OCI-M2 (cell line): ENCODE measurements around the gene PRELID1.

Experiments
- DNase-seq: peaks from one replicate; lab custom pipeline; 2025; ENCODE audit not compliant: unreplicated experiment; lab: John Stamatoyannopoulos, UW

Gene PRELID1

DNA sequence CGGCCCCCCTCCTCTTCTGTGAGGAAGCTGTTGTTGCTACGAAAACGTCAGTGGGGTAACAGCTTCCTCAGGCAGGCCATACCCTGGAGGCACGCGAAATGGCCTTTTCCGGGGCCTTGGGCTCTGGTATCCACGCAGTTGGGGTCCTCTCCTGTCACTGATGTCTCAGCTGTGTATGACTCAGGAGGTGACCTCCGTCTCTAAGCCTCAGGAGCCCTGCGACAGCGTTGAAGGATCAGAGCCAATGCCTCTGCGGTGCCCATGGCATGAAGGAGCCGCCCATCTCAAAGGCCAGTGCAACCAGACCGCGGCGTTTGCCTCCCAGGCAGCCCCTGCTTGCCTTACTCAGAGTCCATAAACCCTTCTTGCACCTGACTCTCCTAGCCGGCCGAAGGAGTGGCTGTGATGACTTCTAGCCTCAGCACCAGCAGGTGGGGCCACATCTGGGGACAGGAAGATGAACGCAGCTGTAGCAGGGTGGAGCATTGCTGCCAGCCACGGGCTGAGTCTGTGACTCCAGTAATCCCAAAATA lies 9.1 kb downstream of the PRELID1 start:
- no peak for DNase-seq

DNA sequence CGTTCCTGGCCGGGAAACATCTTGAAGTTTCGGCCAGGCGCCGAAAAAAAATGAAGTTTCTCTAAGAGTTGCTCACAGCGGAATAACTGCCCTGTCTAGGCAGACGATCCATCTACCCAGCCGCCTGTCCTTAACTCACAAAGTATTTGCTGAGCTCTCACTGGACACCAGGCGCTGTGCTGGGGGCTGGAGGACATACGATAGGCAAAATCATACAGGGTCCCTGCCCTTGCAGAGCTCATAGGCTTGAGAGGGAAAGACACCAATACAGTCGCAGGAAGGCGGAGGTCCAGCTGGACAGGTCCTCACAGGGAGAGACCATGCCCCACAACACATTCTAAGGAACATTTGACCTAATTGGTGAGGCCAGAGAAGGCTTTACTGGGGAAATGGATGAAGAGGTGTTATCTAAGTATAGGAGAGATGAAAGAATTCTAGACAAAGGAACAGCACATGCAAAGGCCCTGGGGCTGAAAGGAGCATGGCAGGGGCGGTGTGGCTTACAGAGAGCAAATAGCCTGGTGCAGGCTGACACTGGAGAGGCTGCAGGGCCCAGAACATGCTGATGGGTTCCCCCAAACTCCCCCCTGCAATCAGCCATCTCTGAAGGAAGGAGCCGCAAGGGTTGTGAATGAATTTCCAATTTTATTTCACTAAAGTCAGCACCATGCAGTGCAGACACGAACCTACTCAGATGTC lies 10.1 kb downstream of the PRELID1 start:
- no peak for DNase-seq

DNA sequence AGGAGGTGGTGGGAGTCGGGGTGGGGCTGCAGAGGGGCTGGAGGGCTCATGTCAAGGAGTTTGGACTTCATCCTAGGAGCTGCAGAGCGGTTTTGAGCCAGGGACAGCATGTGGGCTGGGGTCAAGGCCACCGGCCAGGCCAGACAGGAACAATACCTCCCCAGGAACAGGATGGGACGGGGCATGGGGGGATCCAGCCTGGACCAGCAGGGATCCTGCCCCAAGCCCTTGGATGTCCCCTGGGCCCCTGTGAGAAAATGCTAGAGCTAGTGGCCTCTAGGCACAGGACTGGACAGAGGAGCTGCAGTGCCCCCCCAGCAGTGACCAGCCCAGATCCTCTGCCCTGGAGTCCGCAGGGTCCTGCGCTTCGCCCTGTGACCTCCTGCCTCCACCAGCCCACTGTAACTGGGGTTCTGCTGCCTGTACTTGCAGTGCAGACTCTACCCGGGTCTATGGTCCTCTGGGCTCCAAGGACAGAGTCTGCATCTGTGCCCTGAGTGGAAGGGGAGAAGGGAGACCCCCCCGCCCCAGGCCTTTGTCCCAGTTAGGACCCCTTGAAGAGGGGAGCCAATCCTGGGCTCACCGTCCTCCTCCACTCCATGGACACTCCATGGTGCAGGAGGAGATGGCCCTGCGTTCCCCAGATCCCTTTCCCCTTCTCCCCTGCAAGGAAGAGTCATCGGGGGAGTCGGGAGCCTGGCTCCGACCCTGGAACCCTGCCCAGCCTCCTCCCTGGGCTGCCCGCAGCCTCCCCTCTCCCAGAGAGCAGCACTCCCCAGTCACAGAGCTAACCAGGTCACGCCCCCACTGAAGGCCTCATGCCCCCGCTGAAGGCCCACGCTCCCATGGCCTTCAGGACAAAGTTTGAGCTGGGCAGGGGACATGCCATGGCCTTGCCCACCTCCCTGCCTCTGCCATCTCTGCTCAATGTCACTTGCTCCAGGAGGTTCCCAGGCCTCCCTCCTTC lies 11.1 kb downstream of the PRELID1 start:
- no peak for DNase-seq

- DNase-seq, result no peak
Observed at GRCh38 chr5:177315411-177315810, 11.8 kb downstream of the PRELID1 start.

- DNase-seq, result no peak
Observed at GRCh38 chr5:177316005-177316404, 12.4 kb downstream of the PRELID1 start.

DNA sequence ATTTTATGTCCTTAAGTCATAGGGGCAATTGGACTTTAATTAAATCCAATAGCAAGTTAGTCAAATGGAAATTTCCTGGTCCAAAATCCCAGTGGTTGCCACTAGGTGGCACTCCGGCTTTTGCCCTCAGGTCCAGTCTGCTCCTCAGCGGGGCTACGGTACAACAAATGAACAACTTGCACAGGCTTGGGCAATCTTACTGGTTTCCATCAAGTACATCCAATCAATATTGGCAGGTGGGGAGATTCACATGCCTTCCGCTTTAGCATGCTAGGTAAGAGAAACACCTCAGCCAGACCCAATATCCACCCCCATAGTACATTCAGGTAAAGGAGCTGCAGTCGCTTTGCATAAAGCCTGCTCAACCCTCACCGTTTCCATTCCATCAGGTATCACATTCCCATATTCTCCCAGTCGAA lies 14.4 kb downstream of the PRELID1 start:
- DNase-seq, result peak; percentile 13

DNA sequence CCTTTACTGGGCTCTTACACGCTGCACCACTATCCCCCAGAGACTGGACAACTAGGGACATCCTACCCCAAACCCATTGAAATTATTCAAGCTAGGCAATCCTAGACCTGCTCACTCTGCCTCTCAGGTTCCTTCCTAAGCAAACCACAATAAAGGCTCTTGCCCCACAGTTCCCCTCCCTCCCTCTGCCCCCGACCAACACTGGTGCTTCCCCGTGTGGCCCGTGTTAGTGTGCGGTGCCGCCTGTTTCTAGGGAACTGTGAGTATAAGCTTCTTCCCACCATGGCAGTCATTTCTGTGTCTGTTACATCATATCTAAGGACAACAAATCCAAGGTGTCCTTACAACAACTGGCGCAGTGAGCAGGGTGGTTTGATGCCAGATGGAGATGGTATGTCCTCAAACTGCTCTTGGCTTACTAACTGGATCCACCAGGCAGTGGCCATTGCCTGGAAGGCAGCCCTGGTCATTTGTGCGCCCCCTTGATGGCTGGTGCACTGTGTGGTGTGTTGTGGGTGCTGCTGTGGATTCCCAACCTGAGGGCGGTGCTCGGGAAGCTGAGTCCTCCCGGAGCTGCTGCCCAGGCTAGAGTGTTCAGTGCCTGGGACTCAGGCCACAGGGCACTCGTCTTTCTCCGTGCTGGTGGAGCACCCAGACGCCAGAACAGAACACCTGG lies 16.5 kb downstream of the PRELID1 start:
- DNase-seq, result no peak

GRCh38 chr5:177320879-177321278 lies 17.3 kb downstream of the PRELID1 start:
- peak; percentile 30 for DNase-seq

DNA sequence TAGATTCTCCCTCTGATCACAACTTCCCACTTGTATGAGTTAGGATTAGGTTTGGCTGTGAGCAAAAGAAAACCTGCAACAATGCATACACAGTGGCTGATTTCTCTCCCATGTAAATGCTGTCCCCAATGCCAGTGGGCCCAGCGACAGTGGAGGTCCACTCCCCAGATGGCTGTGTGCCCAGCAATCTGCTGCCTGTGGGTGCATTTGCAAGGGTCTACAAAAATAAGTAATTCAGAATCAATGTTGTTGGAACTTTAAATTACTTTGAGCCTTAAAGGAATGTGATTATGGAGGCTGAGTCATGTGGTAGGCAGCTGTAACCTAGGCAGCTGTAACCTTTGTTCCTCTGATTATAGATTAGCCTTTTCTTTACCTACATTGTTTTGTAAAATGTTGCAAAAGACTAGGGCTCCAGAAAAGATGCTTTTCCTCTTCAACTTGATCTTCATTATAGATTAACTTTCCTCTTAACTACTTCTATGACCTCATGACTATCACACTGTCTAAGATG lies 22.3 kb downstream of the PRELID1 start:
- DNase-seq, result no peak

DNA sequence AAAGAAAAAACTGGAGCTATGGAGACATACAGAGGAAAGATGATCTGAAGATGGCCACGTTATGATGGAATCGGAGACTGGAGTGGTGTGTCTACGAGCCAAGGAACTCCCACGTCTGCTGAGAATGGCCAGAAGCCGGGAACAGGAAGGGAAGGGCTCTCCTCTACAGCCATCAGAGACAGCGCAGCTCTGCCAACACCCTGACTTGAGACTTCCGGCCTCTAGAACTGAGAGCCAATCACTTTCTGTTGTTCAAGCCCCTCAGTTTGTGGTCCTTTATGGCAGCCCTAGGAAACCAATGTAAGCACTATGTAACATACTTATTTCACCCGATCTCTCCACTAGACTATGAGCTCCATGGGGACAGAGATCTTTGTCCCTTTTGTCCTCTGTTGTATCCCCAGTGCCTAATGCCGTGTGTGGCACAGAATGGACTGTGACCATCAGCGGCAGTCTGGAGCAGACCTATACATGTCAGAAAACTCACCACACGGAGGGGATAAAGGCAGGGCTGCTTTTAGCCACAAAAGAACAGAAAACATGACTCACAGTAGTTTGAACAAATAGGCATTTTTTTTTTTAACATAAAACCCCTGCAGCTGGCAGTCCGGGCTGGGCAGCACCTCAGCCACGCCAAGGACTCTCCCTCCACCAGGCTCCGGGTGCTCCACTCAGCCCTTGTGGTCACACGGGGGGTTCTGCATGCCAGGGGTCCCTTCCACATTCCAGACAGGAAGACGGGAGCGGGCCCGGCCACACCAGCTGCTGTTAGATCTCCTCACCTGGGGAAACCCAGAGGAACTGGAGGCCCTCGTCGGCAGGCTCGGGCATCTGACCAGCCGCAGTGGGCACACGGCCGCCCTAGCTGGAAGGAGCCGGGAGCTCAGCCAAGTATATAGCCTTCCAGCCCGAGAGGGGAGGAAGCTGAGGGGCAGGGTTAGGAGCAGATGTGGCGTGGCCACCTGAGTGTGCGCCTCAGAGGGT lies 24.2 kb downstream of the PRELID1 start:
- no peak for DNase-seq

DNA sequence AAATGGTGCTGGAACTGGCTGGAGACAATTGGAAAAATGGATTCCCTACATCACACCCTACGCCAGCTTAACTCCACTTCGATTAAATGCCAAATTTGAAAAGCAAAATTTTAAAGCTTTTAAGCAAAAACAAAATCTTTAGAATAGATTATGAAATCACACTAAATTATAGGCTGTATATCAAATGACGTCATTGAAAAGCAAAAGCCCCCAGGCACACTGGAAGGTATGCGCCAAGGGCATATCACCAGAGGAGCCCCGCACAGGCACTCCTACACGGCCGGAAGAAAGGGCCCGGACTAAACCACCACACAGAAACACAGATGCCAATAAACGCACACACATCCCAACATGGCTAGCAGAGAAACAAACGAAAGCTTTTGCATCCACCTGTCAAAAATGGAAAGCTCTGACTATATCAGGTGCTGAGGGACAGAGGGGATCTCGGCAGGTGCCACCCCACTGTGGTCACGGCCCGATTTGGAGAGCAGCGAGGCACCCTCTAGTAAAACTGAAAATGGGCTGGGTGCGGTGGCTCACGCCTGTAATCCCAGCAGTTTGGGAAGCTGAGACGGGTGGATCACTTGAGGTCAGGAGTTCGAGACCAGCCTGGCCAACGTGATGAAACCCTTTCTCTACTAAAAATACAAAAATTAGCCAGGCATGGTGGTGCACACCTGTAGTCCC lies 25.1 kb downstream of the PRELID1 start:
- no peak for DNase-seq

DNA sequence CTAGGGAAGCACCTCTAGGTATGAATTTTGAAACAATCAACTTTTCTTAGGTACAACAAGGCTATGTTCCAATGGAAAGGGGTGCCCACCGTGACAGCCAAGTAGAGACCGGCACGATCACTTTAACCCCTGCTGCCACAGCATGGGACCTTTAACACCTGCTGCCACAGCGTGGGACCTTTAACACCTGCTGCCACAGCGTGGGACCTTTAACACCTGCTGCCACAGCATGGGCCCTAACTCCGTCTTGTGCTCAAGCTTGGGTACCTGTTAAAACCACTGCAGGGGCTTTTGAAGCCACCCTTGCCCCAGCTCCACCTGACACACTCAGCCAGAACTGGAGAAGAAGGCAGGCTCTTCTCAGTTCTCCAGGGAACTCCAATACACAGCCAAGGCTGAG lies 26.3 kb downstream of the PRELID1 start:
- no peak for DNase-seq

- DNase-seq, result no peak
Observed at GRCh38 chr5:177330991-177331842, 27.6 kb downstream of the PRELID1 start.

DNA sequence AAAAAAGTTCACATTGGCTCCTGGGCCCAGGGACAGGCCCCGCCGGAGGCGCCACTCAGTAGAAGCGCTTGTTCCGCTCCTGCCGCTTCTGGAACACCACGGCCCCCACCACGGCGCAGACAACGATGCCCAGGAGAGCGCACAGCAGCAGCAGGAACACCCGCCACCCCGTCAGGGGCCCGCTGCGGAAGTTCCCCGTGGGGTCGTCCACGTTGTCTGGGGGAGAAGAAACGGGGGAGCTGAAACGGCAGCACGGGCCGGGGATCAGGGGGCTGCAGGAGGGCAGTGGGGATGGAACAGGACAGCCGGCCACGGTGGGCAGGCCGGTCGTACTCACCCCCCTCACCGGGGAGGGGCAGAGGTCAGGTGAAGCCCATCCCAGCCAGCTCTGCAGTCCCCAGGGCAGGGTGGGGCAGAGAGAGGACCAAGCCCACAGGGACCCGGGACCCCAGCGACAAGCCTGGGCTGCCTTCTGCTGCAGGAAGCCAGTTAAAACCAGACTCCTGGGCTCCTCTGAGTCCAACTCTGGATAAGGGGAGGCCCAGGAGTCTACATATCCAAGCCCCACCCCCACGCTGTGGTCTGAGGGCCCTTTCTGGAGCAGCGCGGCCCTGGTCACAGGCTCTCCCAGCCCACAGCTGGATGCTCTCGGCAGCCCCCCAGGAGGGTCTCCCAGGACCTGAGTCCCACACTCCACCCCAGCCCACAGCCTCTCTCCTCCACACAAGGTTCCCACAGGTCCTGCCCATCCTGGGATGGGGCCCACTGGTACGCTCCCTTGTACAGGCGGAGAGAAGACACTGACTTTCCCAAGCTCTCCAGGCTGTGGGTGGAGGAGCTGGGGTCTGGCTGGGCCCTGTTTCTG lies 28.7 kb downstream of the PRELID1 start:
- no peak for DNase-seq

DNA sequence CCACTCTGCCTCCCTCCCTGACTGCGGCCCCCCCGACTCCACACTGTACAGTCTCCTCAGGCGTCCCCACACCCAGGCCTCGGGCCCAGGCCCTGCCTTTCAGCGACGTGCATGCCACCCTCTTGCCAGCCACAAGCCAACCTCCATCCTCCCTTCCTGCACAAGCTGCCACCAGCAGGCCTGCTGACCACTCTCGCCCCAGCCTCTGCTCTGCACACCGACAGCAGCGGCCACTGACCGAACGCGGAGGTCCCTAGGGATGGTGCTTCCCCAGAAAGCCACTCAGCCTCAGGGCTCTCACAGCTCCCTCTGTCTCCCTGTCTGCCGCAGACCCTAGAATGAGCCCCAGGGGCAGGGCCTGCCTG lies 29.3 kb downstream of the PRELID1 start:
- DNase-seq, result no peak

- DNase-seq, result no peak
Observed at GRCh38 chr5:177333420-177334154, 30.0 kb downstream of the PRELID1 start.

- no peak for DNase-seq
Observed at GRCh38 chr5:177334155-177334551, 30.6 kb downstream of the PRELID1 start.
